ENCODE results near the gene DNAJB8. TPM values are rescaled to one million over a fixed set of nuclear protein-coding genes. Genes with fewer than 3 reads are reported as not detected.

The DNAJB8 gene
- total and polyA plus RNA-seq, 4 donors: not detected

DNA sequence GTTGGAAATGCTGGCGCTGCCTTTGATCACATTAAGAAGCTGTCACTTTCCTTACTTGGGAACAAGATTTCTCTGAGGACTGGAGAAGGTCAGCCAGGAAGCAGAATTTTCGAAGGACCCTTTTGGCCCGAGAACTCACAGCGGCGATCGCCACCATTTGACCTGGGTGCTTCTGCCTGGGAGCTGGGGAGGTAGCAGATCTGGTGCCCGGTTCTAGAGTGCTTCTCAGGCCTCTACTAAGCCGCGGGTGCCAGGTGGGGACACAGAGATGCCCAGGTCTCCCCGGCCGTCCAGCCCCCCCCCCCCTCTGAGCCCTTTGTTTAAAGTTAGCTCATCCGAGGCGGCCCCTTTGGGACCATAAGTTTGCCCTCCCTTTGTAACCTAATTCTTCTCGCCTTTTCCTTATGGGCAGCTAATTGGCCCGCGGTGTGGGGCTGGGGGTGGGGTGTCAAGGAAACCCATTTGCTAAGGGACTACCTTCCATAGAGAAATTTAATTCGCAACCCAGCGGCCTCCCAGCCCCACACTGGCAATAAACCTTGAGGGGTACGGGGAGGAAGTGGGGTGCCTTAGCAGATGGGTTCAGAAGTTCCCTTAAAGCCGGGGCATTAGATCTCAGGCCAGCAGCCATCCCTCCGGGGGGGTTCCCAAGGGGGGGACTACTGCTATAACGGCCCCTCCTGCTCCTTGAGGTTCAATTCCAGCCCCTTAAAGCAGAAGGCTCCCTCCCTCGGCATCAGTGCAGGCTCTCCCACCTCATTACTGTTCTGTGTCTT lies 24.4 kb upstream of the DNAJB8 start:
- H3K27ac ChIP-seq (ENCODE audit: low read depth in 1 of 2, low read length in 2 of 2): no peak overlapping the region

More for the DNA sequence above, 24.4 kb upstream of the DNAJB8 start:
- H3K4me3 ChIP-seq (ENCODE audit: low read depth in 1 of 3, low read length in 3 of 3): no peak overlapping the region
- no peaks in the 10 kb centered on the region for H3K36me3 ChIP-seq (ENCODE audit: control insufficient read depth in 4 of 4, insufficient read depth in 3 of 4, low read depth in 1 of 4, low read length in 3 of 4)
- no peak overlapping the region for H3K9ac ChIP-seq (ENCODE audit: low read depth in 1 of 2, low read length in 2 of 2)
- DNase-seq (ENCODE audit: low spot score): no peak
- peaks cover 9 to 14% (median 13%) of the 10 kb centered on the region in 4 donors for H3K27me3 ChIP-seq (ENCODE audit: control insufficient read depth in 4 of 4, insufficient read depth in 4 of 4, low read length in 3 of 4)
- WGBS: 14% methylated on average over 23 of the region's 23 CpGs
- no peak for TF ChIP-seq GABPA (IDR thresholded peaks at IDR 0.05 in 1 of 2, conservative IDR thresholded peaks at IDR 0.05 in 1 of 2)
- no peak for TF ChIP-seq EGR1 (IDR thresholded peaks at IDR 0.05; ENCODE audit: low read depth in 2 of 2)
- TF ChIP-seq, protein P1, sequence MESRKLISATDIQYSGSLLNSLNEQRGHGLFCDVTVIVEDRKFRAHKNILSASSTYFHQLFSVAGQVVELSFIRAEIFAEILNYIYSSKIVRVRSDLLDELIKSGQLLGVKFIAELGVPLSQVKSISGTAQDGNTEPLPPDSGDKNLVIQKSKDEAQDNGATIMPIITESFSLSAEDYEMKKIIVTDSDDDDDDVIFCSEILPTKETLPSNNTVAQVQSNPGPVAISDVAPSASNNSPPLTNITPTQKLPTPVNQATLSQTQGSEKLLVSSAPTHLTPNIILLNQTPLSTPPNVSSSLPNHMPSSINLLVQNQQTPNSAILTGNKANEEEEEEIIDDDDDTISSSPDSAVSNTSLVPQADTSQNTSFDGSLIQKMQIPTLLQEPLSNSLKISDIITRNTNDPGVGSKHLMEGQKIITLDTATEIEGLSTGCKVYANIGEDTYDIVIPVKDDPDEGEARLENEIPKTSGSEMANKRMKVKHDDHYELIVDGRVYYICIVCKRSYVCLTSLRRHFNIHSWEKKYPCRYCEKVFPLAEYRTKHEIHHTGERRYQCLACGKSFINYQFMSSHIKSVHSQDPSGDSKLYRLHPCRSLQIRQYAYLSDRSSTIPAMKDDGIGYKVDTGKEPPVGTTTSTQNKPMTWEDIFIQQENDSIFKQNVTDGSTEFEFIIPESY (IDR thresholded peaks at IDR 0.05): no peak
- TF ChIP-seq TAF1 (conservative IDR thresholded peaks at IDR 0.05): no peak
- no peak for TF ChIP-seq SP1 (IDR thresholded peaks at IDR 0.05)
- no peak for TF ChIP-seq NR2F2 (IDR thresholded peaks at IDR 0.05)
- TF ChIP-seq, protein P2, sequence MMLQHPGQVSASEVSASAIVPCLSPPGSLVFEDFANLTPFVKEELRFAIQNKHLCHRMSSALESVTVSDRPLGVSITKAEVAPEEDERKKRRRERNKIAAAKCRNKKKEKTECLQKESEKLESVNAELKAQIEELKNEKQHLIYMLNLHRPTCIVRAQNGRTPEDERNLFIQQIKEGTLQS (IDR thresholded peaks at IDR 0.05): no peak
- TF ChIP-seq FOXA2 (IDR thresholded peaks at IDR 0.05): no peak
- no peak for TF ChIP-seq HNF4A (conservative IDR thresholded peaks at IDR 0.05)
- no peak for TF ChIP-seq JUND (IDR thresholded peaks at IDR 0.05)
- TF ChIP-seq RXRA (IDR thresholded peaks at IDR 0.05): no peak
- no peak for TF ChIP-seq HNF4G (IDR thresholded peaks at IDR 0.05)
- TF ChIP-seq RAD21 (IDR thresholded peaks at IDR 0.05): no peak
- TF ChIP-seq REST (IDR thresholded peaks at IDR 0.05): no peak
- no peak for TF ChIP-seq CTCF (IDR thresholded peaks at IDR 0.05; ENCODE audit: low read depth, low read length, missing input control)
- no peak for TF ChIP-seq YY1 (IDR thresholded peaks at IDR 0.05)
- no peak for TF ChIP-seq FOXA1 (IDR thresholded peaks at IDR 0.05)
- TF ChIP-seq MAX (IDR thresholded peaks at IDR 0.05): no peak
- no peaks in the 10 kb centered on the region for H3K9me3 ChIP-seq (ENCODE audit: control insufficient read depth in 4 of 4, low read length in 3 of 4)
- peaks cover 27 to 49% (median 41%) of the 10 kb centered on the region in 4 donors for H3K4me1 ChIP-seq (ENCODE audit: control insufficient read depth in 4 of 4, insufficient read depth in 4 of 4, low read length in 3 of 4)
